Tibial nerve (tissue), 4 donors: ENCODE measurements around the gene VWA8. TPM values are rescaled to one million over a fixed set of nuclear protein-coding genes. Genes with fewer than 3 reads are reported as not detected.

Experiments used
- DNase-seq, 2 donors: peaks; one replicate each; pipeline ENCODE4 v3.0.0-alpha.2; 2019; ENCODE audit warnings: low spot score in 2 of 2
- H3K27ac ChIP-seq, 4 donors: fragments of 200-600 bp; sonication (generic) in 3 of 4; one replicate each; pipeline ENCODE4 v1.5.1; 2017 to 2019; ENCODE audit warnings: mild to moderate bottlenecking in 1 of 4
- H3K27me3 ChIP-seq, 2 donors: fragments of 200-600 bp; sonication (generic) in 1 of 2; one replicate each; pipeline versions ENCODE4 v1.5.1 to v1.6.0; 2017 to 2019
- H3K36me3 ChIP-seq, 3 donors: fragments of 200-600 bp; sonication (generic); one replicate each; pipeline ENCODE4 v1.5.1; 2018 to 2019
- H3K4me1 ChIP-seq, 4 donors: fragments of 200-600 bp; sonication (generic) in 3 of 4; one replicate each; pipeline ENCODE4 v1.5.1; 2017 to 2019
- H3K4me3 ChIP-seq, 4 donors: fragments of 200-600 bp; sonication (generic) in 3 of 4; one replicate each; pipeline ENCODE4 v1.5.1; 2017 to 2019; ENCODE audit warnings: mild to moderate bottlenecking in 1 of 4, moderate library complexity in 1 of 4
- H3K9me3 ChIP-seq, 4 donors: fragments of 200-600 bp; sonication (generic) in 3 of 4; one replicate each; pipeline ENCODE4 v1.5.1; 2017 to 2019
- EP300 ChIP-seq, 2 donors: sonication (generic); formaldehyde crosslinking; IDR thresholded peaks; one replicate each; pipeline ENCODE4 v1.6.1; 2017; ENCODE audit warnings: antibody characterized with exemption in 2 of 2, mild to moderate bottlenecking in 1 of 2
- POLR2A ChIP-seq, 2 donors: fragments of 450-650 bp; IDR thresholded peaks; one replicate each; pipeline ENCODE4 v1.6.1; 2017; ENCODE audit warnings: antibody characterized with exemption in 2 of 2, mild to moderate bottlenecking in 2 of 2, moderate library complexity in 2 of 2
- WGBS, 2 donors: methylation state at CpG; one replicate each; pipeline ENCODE4 v1.1.5; 2018; 5-methylcytosine and 5-hydroxymethylcytosine counted together
- total RNA-seq, 4 donors: library from RNA; depleted of rRNA; stranded (reverse); fragments of >200 nt; gene quantifications; one replicate each; pipeline ENCODE4 v1.1.0, GENCODE V29; 2016
- TF ChIP-seq, protein P1 (sequence below), 5 experiments: fragments of 200-600 bp in 3 of 5; fragments of 450-650 bp in 2 of 5; sonication (generic) in 3 of 5; IDR thresholded peaks; one replicate each; pipeline ENCODE4 v1.5.1; 2016 to 2019; ENCODE audit warnings: antibody characterized with exemption in 5 of 5, mild to moderate bottlenecking in 3 of 5, moderate library complexity in 2 of 5

The VWA8 gene
- total RNA-seq, 4 donors from 2014 or later: 20.8 to 36.9 (median 22.4) TPM

- Histone ChIP-seq H3K27me3 (no peaks in the 10 kb centered on the region), H3K9me3 (no peaks in the 10 kb centered on the region), H3K27ac (no peak overlapping the region), H3K4me1 (peaks cover 0 to 24% (median 13%) of the 10 kb centered on the region in 4 donors), H3K36me3 (peaks cover 0 to 19% (median 2%) of the 10 kb centered on the region in 3 donors), H3K4me3 (no peak overlapping the region)
- 48 to 58% methylated on average over 1 of the region's 1 CpG for WGBS, 2 donors
- TF ChIP-seq, protein P1, sequence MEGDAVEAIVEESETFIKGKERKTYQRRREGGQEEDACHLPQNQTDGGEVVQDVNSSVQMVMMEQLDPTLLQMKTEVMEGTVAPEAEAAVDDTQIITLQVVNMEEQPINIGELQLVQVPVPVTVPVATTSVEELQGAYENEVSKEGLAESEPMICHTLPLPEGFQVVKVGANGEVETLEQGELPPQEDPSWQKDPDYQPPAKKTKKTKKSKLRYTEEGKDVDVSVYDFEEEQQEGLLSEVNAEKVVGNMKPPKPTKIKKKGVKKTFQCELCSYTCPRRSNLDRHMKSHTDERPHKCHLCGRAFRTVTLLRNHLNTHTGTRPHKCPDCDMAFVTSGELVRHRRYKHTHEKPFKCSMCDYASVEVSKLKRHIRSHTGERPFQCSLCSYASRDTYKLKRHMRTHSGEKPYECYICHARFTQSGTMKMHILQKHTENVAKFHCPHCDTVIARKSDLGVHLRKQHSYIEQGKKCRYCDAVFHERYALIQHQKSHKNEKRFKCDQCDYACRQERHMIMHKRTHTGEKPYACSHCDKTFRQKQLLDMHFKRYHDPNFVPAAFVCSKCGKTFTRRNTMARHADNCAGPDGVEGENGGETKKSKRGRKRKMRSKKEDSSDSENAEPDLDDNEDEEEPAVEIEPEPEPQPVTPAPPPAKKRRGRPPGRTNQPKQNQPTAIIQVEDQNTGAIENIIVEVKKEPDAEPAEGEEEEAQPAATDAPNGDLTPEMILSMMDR (IDR thresholded peaks at IDR 0.05): no peak
- TF ChIP-seq POLR2A (IDR thresholded peaks at IDR 0.05): no peak
- no peak for TF ChIP-seq EP300 (IDR thresholded peaks at IDR 0.05)
- no peak for DNase-seq
Observed at GRCh38 chr13:41693434-41693833, 267.5 kb downstream of the VWA8 start.

DNA sequence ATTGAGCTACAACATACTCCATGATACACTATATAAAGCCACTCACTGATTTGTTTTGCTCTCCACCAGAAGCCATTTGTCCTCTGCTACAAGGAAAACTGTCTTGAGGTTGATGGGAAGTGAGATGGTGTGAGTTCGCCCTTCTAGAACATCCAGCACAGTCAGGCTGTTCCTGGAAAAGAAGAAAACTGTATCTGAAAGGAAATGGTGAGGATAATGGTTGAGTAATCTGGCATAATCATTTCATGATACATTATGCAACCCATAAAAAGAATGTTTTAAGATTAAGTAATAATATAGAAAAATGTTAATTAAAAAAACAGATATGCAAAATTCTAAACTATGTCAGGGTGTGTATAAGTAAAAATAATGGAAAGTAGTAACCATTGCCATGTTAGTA is 269.6 kb downstream of the VWA8 start:
- Histone ChIP-seq H3K9me3 (no peaks in the 10 kb centered on the region), H3K27ac (no peak overlapping the region), H3K36me3 (peaks cover 0 to 12% (median 2%) of the 10 kb centered on the region in 3 donors), H3K4me1 (peaks cover 0 to 24% (median 13%) of the 10 kb centered on the region in 4 donors), H3K4me3 (no peak overlapping the region), H3K27me3 (no peaks in the 10 kb centered on the region)
- no peak for DNase-seq
- WGBS, 2 donors: 95 to 100% methylated on average over 1 of the region's 1 CpG
- TF ChIP-seq EP300 (IDR thresholded peaks at IDR 0.05): no peak
- TF ChIP-seq POLR2A (IDR thresholded peaks at IDR 0.05): no peak
- TF ChIP-seq, protein P1 (IDR thresholded peaks at IDR 0.05): no peak

DNA sequence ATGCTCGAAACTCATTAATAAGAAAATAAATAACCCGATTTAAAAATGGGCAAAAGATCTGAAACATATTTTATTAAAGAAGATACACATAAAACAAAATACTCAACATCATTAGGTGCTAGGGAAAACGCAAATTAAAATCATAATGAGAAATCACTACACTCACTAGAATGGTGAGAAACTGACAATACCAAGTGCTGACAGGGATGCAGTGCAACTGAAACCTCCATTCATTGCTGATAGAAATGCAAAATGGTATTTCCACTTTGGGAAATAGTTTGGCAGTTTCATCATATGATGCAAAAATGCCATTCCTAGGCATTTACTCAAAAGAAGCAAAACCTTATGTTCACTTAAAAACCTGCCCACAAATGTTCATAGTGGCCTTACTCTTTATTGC is 278.1 kb downstream of the VWA8 start:
- H3K27ac ChIP-seq: no peak overlapping the region
- no peak for DNase-seq
- no peaks in the 10 kb centered on the region for H3K27me3 ChIP-seq
- TF ChIP-seq POLR2A (IDR thresholded peaks at IDR 0.05): no peak
- TF ChIP-seq, protein P1 (IDR thresholded peaks at IDR 0.05): no peak
- no peak for TF ChIP-seq EP300 (IDR thresholded peaks at IDR 0.05)
- 93 to 98% methylated on average over 3 of the region's 3 CpGs for WGBS, 2 donors
- no peak overlapping the region for H3K4me3 ChIP-seq
- peaks cover 0 to 35% (median 0%) of the 10 kb centered on the region in 3 donors for H3K36me3 ChIP-seq
- no peaks in the 10 kb centered on the region for H3K9me3 ChIP-seq
- no peaks in the 10 kb centered on the region for H3K4me1 ChIP-seq

DNA sequence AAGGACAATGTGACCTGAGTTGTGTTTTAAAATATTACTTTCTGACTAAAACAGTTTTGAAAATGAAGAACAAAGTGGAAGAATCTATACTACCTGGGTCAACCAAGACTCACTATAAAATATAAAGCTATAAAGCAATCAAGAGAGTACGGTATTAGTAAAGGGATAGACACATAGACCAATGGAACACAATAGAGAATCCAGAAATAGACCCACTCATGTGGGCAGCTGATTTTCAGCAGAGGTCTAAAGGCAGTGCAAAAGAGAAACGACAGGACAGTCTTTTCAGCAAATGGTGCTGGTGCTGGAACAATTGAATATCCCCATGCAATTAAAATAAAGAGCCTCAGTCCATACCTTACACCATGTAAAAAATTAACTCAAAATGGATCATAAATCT is 278.9 kb downstream of the VWA8 start:
- no peak for TF ChIP-seq EP300 (IDR thresholded peaks at IDR 0.05)
- no peak for TF ChIP-seq POLR2A (IDR thresholded peaks at IDR 0.05)
- TF ChIP-seq, protein P1 (IDR thresholded peaks at IDR 0.05): no peak
- no peak overlapping the region for H3K4me3 ChIP-seq
- H3K36me3 ChIP-seq: peaks cover 0 to 35% (median 0%) of the 10 kb centered on the region in 3 donors
- no peak overlapping the region for H3K27ac ChIP-seq
- no peaks in the 10 kb centered on the region for H3K27me3 ChIP-seq
- no peak for DNase-seq
- 90 to 92% methylated on average over 2 of the region's 2 CpGs for WGBS, 2 donors
- no peaks in the 10 kb centered on the region for H3K4me1 ChIP-seq
- no peaks in the 10 kb centered on the region for H3K9me3 ChIP-seq

DNA sequence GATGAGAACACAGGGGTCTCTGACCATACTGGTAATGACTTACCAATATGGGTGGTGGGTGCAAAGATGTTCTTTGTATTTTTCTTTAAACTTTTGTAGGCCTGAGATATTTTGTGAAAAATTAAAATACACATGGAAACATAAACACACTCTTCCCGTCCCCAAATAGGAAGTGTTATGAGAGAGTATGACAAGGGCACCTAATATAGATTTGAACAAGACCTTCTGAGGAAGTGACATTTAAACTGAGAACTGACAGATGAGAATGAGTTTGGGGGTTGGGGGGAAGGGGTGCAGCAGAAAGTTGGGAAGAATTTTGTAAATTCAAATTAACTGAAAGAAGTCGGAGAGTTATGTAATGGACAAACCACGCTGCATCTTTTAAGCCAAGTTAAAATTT is 279.3 kb downstream of the VWA8 start:
- 86 to 91% methylated on average over 3 of the region's 3 CpGs for WGBS, 2 donors
- Histone ChIP-seq H3K9me3 (no peaks in the 10 kb centered on the region), H3K36me3 (peaks cover 0 to 35% (median 0%) of the 10 kb centered on the region in 3 donors), H3K27me3 (no peaks in the 10 kb centered on the region), H3K4me3 (no peak overlapping the region), H3K4me1 (no peaks in the 10 kb centered on the region), H3K27ac (no peak overlapping the region)
- TF ChIP-seq POLR2A (IDR thresholded peaks at IDR 0.05) (no peak), EP300 (IDR thresholded peaks at IDR 0.05) (no peak)
- TF ChIP-seq, protein P1 (IDR thresholded peaks at IDR 0.05): no peak
- no peak for DNase-seq
